OCI-M2 (cell line): ENCODE data around the gene SPATA13.

Source experiments
- DNase-seq: peaks from one replicate; lab custom pipeline; 2025; ENCODE audit not compliant: unreplicated experiment; lab: John Stamatoyannopoulos, UW

Gene SPATA13

DNA sequence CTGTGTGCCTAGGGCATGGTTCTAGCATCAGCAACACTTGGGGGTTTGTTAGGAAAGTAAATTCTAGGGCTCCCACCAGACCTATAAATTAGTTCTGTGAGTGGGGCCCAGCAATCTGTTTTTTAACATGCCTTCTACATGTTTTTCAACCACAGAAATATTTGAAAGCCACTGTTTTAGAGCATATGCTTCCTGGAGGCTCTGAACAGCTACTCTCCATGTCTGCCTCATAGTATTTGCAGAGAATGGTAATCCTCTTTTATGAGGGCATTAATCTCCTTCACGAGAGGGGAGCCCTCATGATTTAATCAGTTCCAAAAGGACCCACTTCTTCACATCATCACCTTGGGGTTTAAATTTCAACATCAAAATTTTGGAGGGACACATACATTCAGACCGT lies 6.0 kb downstream of the SPATA13 start:
- no peak for DNase-seq

- DNase-seq: no peak
These were observed 7.3 kb downstream of the SPATA13 start for GRCh38 chr13:24167666-24168391.

GRCh38 chr13:24168392-24168750 lies 7.9 kb downstream of the SPATA13 start:
- no peak for DNase-seq

- no peak for DNase-seq
These were observed 8.5 kb downstream of the SPATA13 start for GRCh38 chr13:24168979-24169378.

DNA sequence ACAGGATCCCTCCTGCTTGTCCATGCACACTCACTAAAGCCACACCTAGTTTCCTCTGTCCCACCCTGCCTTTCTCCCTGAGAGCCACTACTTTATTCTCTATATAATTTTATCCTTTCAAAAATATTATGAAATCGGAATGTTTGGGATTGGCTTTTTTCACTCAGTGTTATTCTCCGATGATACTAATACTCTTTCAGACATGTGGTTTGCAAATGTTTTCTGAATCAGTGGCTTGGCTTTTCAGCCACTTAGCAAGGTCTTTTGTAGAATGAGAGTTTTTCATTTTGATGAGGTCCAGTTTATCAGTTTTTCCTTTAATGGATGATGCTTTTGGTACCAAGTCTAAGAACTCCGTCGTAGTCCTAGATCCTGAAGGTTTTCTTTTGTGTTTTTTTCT lies 11.6 kb downstream of the SPATA13 start:
- no peak for DNase-seq

GRCh38 chr13:24173795-24174194 lies 13.3 kb downstream of the SPATA13 start:
- no peak for DNase-seq

DNA sequence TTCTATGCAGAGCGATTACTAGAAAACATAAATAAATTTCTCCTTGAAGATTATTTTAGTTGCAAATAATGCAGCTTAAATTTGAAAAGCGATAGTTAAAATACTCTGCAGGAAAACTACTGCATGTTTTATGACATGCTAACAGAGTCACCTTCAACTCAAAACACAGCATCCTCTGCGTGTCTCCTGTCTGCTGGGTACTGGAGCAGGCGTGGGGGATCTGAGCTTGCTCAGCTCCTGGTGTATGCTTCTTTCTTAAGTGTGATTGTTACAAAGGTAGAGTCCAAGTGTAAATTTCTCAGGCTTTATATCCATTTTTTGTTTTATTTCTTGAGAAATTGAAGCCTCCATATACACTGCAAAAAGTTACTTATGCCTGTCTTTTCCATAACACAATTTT lies 15.3 kb downstream of the SPATA13 start:
- no peak for DNase-seq

GRCh38 chr13:24176351-24177101 lies 16.0 kb downstream of the SPATA13 start:
- DNase-seq: no peak

- DNase-seq: no peak
These were observed 18.4 kb downstream of the SPATA13 start for GRCh38 chr13:24178847-24179485.

GRCh38 chr13:24179486-24179850 lies 18.9 kb downstream of the SPATA13 start:
- DNase-seq: no peak

GRCh38 chr13:24180750-24181377 lies 20.3 kb downstream of the SPATA13 start:
- no peak for DNase-seq

- DNase-seq: no peak
These were observed 21.6 kb downstream of the SPATA13 start for GRCh38 chr13:24181991-24182702.

DNA sequence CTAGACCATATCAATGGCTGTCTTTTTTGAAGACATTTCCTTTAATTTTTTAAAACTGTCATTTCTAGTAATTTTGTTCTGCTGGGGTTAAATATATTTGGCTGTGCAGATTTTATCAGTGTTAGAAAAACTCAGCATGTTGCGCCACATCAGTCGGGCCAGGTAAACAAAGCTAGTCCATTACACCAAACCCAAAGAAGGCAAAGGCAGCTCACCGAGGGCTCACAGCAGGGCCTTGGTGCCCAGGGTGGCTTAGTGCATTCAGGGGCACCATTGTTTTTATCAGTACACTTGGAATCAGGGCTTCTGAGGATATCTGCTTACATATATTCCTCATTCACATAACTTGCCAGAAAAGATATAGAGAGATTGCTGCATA lies 22.2 kb downstream of the SPATA13 start:
- DNase-seq: no peak

DNA sequence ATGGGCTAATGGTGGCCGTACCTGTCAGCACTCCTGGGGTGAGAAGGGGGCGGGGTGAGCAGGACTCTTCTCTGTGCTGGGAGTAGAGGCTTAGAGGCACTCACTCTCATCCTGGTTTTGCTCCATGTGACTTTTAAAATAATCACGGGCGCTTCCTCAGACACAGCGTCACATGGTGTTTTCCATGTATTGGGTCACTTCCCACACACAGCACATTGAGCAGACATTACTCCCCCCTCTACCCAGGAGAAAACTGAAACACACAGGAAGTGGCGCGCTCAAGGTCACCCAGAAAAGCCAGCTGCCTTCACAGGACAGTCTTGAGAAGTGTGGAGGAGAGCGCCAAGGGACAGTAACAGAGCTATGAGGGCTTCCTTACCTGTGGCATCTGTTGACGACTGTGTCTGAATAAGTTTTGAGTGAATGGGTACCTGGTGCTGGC lies 23.2 kb downstream of the SPATA13 start:
- DNase-seq: no peak

DNA sequence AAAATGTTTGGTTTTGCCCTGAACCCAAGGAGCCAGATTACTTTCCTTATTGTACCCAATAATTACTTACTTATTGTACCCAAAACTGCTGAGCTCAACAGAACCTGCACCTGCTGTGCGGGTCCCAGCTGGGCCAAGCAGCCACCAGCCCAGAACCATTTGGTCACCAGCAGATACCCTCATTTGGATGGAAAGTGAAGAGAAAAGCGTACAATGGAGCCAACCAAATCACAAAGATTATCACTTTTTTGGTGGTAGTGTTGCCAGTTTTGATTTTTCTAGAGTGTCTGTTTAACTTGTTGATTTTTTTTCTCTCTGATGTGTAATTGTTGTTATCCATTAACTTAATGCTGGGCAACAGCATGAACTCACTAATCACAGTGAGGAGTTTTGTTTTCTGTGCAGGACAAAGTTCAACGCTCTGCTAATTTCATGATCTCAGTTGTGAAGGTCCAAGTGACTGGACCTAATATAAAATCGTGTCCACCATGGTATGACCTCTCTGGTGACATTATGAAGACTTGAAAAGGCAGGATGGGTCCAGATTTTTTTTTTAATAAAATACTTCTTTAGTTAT lies 23.8 kb downstream of the SPATA13 start:
- no peak for DNase-seq

- no peak for DNase-seq
These were observed 24.4 kb downstream of the SPATA13 start for GRCh38 chr13:24184882-24185281.

DNA sequence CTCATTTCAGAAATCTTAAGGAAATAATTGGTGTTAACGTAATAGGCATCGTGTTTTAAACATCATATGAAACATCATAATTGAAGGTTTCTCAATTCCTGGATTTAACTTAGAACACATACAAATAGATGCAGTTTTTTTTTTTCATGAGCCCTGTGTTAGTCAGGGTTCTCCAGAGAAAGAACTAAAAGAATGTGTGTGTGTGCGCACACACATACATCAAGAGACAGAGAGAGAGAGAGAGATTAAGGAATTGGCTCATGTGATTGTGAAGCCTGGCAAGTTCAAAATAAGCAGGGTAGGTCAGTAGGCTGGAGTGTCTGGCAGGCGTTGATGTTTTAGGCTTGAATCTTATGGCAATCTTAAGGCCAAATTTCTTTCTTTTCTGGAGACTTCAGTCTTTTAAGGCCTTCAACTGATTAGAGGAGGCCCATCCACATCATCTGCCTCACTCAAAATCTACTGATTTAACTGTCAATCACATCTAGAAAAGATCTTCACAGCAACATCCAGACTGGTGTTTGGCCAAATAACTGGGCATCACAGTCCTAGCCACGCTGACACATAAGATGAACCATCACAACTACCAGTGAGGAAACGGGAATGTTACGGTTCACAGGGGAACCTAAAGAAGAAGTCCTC lies 25.2 kb downstream of the SPATA13 start:
- no peak for DNase-seq

DNA sequence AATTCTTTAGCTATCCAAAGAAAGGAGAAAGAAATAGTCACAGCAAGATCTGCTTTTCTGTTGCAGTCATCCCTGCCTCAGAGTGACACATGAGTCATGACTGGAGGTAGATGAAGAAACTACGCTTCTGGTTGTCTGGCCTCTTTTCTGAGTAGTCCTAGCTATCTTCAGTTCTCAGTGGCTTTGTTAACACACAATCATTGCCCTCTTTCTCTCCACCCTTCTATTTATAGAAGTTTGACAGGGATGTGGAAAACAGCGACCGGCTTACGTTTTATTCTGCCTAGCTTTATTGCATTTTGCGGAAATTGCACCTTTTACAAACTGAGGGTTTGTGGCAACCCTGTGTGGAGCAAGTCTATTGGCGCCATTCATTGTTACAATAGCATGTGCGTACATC lies 26.7 kb downstream of the SPATA13 start:
- no peak for DNase-seq

DNA sequence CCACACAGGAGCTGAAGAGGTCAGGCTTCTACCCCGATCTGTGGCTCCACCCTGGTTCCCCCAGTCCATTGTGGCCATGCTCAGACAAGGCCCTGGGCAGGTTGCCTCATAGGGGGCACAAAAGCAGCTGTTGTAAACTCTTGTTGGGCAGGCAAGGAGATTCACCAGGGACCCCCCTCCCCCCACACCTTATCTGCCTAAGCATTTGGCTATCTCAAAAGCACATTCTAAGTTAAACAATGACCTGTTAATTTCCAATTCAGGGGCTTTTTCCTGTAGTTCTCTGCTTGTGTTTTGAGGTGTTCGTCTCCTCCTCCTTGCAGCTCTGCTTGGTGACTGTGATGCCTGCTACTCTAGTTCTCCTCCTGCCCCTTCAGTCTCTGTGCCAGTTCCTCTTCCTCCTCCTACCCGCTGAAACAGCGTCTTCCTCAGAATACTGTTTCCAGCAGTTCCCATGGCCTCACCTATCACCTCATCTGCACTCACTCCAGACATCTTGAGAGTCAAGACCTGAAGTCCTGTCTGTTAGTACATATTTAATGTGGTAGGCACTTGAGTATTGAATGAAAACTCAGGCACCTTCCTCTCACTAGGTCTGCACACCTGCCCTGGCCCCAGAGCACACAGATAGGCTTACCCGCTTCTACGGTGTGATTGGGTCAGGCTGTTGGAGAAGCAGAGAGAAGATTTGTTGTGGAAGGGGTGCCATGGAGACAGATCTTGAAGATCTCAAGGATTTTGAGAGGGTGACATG lies 31.7 kb downstream of the SPATA13 start:
- no peak for DNase-seq

- no peak for DNase-seq
These were observed 32.3 kb downstream of the SPATA13 start for GRCh38 chr13:24192811-24193162.
